HG02981 (cell line): Measurements from ENCODE around the gene AOPEP.

ENCODE experiments used
- ATAC-seq: cut with Tn5 transposase; IDR thresholded peaks from one replicate; pipeline ENCODE4 v1.9.1; 2021; ENCODE audit warnings: mild to moderate bottlenecking, moderate library complexity; ENCODE audit not compliant: unreplicated experiment

The AOPEP gene

DNA sequence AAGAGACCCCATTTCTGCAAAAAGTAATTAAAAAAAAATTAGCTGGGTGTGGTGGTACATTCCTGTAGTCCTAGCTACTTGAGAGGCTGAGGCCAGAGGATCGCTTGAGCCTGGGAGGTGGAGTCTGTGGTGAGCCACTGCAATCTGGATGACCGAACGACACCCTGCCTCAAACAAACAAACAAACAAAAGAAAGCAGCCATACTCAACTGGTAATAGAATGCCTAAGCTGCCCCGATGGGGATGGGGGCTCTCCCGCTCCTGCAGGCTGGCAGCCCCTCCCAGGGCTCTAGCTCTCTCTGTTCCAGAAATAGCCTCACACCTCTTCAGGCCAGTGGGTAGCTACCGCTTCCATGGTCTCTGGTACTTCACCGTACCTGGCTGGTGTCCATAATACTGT lies 349.2 kb downstream of the AOPEP start:
- no peak for ATAC-seq

DNA sequence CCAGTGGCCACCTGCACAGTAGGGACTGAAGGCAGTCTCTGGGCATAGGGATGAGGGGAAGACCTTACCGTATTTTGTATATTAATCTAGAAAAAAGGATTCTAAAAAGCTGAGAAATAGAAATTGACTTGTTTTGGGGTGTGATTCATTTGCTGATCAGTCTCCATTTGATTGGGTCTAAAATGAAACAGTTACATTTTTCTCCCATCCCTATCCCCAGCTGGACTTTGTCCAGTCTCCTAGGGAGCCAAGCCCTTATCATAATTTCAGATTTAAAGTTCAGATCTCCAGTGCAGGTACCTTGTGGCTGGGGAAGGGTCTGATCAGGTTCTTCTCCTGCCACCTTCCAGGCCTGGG lies 350.2 kb downstream of the AOPEP start:
- no peak for ATAC-seq

DNA sequence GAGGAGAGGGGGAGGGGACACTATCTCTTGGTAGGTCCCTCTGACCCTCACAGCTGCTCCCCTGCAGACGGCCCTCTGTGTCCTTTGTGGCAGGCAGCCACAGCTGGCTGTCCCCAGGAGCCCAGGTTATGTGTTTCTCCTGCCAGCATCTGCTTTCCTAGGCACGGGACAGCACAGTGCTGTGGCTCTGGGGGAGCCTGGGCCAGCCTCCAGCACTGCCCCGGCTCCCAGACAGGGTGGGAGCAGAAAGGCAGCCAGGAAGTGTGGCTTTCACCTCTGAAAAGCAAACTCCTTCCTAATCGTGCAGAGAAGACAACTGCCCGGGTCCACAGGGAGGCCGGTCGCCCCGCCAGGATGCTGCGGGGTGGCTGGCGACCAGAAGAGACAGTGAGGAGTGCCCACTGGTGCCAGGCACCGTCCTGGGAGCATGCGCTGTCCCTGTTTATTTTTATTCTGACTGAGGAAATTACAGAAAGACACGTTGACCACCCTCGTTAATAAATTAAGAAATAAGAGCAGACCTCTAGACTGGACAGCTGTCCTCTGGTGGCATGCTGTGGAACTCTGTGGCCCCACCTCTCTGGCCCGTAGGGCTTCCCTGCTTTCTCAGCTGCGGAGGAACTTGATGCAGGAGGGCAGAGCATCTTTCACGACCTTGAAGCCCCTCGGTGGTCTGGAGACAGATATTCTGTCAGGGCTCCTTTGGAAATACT lies 350.7 kb downstream of the AOPEP start:
- no peak for ATAC-seq

DNA sequence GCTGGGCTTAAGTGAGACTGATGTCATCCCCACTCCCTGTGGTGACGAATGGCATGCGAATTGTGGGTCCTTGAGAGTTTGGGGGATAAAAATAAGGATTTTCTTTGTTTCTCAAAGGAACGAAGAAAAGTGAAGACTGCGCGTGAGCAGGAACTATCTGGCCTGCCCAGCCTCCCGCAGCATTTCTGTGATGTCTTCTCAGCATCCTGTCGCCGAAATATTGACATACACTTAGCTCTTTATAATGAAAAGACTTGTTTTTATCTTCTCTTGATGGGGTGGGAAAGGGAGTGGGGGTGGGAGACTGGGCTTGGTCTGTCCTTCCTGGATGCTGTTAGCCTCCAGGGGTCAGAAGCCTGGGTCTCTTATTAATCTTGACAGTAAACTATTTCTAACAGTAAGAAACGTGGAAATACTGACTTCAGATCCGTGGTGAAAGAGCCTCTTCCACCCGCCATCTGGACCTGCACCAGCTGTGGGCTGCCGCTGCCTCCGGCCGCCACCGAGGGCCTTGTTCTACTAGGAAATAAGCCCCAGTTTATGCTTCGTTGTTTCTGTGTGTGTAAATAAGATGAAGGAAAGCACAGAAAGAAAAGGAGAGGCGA lies 351.4 kb downstream of the AOPEP start:
- ATAC-seq, result no peak

DNA sequence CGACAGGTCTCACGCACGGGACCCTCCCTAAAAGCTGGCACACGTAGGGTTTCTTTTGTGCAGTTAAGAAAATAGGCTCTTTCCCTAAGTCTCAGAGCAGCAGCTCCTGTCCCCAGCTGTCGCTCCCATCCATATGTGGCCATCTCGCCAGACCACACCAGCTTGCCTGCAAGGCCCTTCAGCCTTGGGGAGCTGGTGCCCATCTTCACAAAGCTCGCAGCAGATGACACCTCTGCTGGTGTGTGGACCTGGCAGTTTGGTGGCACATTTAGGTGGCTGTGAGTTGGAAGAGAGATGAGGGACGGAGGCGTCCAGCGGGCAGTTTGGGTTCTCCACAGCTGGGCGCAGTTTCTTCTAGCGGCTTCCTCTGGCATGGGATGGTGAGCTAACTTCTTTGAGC lies 352.0 kb downstream of the AOPEP start:
- ATAC-seq, result no peak

DNA sequence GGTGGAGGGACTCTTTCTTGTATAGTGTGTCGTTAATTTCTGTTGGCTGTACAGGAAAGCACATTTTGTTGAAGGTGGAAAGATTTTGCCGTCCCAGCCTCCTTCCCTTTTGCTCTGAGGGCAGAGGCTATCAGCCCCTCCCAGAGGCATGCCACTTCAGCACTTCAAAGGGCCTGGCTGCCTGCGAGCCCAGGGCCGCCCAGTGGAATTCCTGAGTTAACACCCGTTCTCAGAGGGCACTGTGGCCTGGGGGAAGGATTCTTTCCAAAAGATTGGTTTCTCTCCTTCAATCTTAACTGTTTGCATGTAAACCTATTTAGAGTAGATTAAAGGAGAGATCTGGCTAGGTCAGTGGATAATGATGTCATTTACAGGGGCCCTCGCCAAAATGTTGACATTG lies 352.4 kb downstream of the AOPEP start:
- no peak for ATAC-seq

DNA sequence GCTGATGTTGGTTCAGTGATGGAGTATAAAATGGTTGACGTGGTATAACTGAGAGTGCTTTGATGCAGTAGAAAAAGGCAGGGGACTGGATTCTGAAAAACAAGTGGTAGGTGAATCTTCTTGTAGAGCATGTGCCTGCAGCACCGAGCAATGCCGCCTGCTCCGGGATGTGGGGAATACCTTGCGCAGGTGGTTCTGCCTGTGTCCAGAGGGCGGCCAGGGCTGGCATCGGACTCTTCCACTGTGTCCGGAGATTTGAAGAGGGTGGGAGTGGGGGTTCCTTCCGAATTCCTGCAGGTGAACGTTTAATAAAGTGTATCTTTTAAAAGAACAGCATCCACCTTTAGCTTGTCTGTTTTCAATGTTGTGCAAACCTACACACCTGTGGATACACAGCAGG lies 353.0 kb downstream of the AOPEP start:
- no peak for ATAC-seq

DNA sequence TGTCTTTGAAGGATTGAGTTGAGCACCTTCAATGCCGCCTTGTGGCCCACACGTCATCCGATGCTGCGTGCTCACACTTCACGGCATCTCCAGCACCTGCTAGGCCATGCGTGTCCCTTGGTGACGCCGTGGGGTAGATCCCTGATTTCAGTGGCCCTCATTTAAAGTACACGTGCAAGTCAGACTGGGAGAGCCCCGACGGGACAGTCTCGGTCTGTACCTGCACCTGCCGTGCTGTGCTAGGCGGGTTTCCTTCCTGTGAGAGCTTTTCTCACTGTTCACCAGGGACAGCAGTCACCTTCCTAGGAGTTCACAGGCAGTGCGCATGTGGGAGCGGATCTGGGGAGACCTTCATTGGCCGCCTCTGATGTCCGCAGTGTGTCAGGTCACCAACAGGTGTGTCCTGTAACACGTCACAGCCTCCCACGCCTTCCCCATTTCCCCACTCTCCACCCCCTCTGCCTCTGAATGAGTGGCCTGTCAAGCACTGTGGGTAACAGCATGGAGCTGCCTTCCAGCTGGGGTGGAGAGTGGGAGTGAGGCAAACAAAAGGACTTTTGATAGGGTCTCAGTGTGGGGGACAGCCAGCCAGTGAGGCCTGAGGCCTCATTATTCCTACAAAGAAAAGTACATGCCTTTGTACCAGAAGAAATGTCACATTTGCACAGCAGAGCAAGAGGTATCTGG lies 354.6 kb downstream of the AOPEP start:
- ATAC-seq, result no peak

DNA sequence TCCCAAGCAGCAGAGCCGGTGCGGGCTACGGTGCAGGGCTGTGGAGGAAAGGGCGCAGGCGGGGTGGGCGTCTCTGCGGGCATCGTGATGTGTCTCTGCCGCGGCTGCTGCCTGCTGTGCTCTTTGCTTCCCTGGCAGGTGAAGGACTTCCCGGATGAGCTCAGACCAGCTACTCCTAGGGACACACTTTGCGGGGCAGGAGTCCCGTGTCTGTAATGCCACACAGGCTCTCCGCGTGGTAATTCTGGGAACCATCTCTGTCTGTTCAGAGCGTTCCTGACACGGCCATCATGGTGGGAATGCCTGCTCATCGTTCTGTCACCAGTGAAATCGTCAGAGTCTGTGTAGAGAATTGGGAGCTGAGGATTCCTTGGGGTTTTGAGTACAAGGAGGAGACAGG lies 355.5 kb downstream of the AOPEP start:
- no peak for ATAC-seq

DNA sequence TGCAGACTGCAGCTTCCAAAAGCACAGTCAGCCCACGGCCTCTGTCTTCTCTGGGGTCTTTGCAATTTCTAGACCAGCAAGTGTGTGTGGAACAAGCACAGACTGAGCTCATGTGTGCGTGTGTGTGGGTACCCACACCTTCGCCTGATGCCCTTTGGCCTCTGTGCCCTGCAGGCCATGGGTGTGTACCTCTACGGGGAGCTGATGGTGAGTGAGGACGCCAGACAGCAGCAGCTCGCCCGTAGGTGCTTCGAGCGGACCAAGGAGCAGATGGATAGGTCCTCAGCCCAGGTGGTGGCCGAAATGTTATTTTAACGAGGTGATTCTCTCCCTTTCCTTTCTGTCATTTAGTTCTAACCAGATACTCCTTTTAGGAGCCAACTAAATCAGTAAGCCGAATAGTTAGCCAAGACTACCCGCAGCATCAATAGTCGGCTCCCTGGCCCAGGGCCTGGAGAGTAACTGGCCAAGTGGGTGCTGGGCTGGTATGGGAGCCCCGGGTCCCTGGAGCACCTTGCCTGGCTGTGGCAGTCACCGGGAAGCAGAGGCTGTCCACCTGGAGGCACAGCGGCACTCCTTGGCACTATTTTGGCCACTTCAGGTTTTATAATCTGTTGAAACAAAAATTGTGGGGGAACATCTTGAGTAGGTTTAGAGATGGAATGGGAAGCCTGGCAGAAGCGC lies 356.0 kb downstream of the AOPEP start:
- no peak for ATAC-seq

DNA sequence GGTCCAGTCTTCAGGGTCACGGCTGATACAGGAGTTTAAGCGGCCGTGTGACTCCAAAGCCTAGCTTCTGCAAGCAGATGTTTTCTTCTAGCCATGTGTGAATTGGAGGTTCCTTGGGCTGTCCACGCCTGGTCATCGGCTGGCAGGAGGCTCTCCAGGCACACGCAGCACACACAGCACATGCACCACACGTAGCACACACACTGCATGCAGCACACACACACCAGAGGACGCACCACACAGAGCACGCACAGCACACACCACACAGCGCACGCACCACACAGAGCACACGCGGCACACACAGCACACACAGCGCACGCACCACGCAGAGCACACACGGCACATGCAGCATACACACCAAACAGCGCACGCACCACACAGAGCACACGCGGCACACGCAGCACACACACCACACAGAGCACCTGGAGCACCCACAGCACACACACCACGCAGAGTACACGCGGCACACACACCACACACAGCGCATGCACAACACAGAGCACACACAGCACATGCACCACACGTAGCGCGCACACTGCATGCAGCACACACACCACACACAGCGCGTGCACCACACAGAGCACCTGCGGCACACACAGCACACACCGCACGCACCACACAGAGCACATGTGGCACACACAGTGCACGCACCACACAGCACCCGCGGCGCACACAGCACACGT lies 356.7 kb downstream of the AOPEP start:
- no peak for ATAC-seq

DNA sequence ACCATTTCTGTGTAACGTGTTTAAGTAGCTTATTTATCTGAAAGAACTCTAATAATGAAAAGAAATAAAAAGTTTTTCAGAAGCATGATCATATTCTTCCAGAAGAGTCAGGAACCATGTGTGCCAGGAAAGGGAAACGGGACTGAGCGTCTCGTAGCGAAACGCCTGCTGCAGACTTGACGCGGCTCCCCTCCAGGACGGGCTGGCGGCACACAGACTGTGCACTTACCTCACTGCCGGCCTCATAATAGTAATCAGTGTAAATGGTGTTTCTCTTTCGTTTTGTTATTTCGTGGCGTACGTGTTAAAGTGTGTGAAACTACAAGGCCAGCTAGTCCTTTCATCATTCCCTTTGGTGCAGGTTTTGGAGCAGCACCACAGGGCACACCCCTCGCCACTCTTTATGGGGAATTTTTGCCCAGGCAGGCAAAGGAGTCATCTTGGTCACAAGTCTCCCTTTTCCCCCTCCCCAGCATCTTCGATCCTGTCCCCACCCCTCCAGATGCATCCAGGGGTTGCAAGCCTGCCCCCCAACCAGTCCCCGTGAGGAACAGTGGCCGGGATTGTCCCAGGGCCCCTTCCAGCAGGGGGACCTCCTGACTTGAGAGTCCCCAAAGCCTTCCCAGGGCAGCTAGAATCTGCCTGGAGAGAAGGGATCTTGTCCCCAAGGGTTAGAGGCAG lies 357.9 kb downstream of the AOPEP start:
- no peak for ATAC-seq

DNA sequence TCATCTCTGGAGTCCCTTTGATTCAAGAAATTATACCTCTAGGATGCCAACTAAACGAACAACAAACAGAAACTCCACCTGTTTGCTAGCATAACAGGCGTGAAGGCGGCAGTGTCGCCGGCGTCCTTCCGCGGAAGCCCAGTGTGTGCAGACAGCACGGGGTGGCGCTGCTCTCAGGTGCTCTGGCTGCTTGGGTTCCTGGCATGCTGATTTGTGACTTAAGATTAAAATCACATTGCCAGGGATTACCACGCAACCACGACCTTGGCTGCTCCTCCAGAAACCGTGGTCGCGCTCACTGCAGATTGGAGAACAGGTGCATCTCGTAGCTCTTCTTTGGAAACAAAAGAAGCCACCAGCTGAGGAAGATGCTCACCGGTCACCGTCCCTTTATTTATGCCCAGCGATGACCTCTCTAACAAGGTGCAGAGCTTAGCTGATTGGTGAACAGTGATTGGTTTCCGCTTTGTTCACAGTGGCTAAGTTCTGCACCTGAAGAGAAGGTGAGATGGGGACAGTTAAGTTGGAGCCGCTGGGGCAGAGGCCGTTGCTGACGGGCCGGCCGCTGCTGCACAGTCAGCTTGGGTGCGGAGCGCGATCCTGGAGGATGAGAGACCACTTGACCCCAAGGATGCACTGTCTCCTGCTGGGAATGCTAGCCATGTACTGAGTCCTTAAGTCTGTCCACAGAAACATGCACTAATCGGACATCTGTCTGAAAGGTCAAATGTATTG lies 358.7 kb downstream of the AOPEP start:
- ATAC-seq, result no peak

DNA sequence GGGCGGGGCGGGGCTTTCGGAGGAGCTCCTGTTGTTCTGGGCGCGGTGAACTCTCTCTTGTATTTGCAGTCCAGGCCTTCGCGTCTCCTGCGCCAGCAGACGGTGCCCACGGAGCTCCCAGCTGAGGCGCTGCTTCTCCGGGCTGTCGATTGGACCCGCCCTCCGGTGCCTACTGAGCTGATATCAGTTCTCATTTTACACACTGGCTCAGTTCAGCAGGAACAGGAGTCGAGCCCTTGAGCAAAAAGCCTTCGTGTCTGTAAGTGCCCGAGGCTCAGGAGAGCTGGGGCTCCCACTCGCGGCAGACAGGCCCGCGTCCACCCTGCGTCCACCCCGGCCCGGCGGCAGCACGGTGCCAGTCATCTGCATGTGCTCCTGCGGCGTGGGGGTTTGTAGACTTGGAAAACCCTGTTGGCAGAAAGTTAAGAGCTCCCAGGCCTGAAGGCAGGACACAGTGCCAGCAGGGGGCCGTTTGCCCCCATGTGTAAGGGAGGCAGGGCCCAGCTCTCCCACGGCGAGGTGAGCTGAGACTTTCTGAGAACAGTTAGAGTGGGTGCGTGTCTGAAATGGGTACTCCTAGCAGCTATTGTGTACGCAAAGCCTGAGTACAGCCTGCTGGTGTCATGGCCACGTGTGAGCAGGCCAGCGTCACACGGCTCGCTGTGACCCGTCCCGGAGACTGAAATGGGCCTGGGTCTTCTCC lies 359.5 kb downstream of the AOPEP start:
- ATAC-seq, result no peak

DNA sequence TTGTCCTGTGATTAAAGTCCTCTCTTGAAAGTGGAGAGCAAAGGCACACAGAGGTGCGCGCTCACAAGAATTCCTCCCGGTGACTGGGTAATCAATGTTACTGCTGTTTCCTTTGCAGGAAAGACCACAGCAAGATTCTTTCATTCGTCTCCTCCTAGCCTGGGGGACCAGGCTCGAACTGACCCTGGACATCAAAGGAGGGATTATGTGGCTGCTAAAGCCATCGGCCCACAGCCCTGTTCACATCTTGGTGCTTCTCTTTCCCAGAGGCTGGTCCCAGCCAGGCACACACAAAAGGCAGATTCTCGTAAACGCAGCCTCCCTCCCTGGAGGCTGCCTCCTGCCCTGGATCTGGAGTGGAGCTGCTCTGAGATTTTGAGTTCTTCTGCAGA lies 360.1 kb downstream of the AOPEP start:
- ATAC-seq, result no peak

DNA sequence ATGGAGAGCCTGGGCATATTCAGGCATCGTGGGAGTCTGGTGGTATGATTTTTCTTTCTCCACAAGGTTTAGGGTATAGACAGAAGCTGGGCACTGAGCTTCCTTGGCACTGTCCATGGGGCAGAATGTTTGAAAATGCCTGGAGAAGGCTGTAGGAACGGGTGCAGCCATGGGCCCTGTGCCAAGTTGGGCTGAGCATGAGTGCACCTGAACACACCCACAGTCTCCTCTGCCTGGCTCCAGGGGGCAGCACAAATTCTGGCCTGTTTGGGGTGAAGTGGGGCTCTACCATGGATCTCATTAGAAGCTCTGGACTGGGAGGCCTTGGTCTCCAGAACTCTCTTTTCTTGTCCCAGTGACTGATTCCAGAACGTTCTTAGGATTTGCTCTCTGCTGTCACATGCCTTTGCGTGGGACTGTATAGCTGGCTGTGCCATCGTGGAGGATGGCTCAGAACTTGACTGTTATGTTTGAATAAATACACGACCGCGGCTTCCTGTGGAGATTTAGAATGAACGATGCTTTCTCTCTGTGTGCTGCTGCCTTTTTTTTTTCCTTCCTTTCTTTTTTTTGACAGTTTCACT lies 361.3 kb downstream of the AOPEP start:
- no peak for ATAC-seq

DNA sequence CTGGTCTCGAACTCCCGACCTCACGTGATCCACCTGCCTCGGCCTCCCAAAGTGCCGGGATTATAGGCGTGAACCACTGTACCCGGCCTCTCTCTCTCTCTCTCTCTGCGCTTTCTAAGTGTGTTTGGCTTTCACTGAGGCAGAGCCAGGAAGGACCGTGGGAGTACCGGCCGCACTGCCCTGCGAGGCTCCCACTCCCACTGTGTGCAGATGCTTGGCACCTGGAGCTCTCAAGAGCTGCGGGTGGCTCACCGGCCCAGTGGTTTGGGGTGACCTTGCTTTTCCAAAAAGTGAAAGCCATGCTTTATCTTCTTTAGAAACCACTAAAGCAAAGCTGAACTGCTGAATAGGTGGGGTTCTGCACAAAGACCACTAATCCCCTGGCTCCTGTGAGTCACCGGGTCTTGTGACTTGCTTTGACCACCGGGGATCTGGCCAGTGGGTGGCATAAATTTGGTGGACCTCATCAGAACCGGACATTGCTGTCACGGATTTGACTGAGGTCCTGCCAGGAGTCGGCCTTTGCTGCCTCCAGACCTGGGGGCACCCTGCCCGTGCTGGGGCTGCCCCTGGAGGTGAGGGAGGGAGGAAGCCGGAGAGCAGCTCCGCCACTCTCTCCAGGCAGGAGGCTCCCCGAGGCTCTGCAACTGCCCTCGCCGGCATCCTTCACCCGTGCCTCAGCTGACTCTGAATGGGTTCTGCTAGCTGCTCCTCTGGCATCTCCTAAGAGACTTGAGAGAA lies 362.1 kb downstream of the AOPEP start:
- no peak for ATAC-seq

DNA sequence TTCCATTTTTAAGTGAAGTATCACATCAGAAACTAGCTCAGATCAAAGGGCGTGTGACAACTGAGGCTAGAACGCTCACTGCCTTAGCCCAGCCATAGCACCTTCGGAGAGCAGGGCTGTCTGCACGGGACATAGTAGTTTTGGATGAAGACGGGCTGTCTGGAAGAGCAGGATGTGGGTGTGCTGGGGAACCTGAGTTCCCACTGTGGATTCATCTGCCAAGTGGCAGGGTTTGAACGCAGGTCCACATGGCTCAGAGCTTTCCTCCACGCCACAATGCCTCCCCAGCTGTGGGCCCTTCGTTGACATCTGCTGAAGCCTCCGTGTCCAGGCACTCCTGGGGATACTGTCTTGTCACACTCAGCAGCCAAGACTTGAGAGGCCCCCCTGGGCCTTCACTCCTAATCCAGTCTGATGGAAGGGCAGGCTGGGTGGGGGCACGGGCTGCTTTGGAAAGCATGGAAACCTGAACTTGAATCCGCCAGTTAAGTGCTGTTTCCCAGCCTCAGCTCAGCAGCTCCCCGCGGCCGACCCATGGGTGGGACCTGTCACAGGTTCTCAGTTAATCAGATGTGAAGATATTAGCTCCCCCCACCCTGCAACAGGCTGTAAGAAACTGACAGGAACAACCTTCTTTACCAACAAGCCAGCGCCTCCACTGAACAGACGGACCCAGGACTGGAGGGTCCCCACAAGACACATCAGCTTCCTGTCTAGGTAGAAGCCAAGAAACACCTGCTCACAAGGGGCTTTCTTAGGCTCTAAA lies 362.9 kb downstream of the AOPEP start:
- ATAC-seq, result no peak
